ENCODE measurements around the gene KCNK6. TPM values are rescaled to one million over a fixed set of nuclear protein-coding genes. Genes with fewer than 3 reads are reported as not detected.

The KCNK6 gene
- total and polyA plus RNA-seq, 2 donors (not counting 1 experiment from before 2014, with no cell fraction given) = 3.4 to 3.7 TPM

DNA sequence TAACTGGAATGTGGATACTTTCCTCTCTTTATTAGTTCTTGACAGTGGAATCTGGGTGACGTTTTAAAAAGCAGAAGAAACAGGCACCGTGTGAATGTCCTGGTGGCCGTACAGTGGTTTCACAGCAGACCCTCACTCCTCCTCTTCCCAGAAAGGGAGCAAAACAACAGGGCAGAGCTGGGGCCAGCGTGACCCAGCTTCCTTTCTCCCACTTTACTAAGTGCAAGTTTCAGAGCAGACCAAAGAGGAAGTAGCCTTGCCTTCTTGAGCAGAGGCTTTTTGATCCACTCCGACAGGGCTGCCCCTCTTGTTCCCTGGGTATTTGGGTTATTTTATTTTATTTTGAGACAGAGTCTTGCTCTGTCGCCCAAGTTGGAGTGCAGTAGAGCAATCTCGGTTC, 35.2 kb upstream of the KCNK6 start:
- Mint-ChIP-seq H3K27ac (peak overlapping the region; percentile 92), H3K4me1 (peaks cover 29% of the 10 kb centered on the region), H3K9me3 (ENCODE audit: insufficient read depth) (no peaks in the 10 kb centered on the region), H3K4me3 (peak overlapping the region; percentile 49), H3K27me3 (no peaks in the 10 kb centered on the region)
- POLR2A ChIA-PET = interaction anchor here (0.9 to 1.0 kb wide), 2 partner anchors 29 to 58 kb away, joined by 3 read pairs; no protein-coding TSS in a partner anchor
- peaks cover 6 to 18% of the 10 kb centered on the region in 2 experiments for H3K36me3 ChIP-seq (replicated peaks in 1 of 2; ENCODE audit: control extremely low read depth in 1 of 2, control insufficient read depth in 1 of 2, extremely low read depth in 1 of 2, insufficient read depth in 2 of 2, low read length in 1 of 2)
- peak; percentile 41 for DNase-seq
- H3K4me3 ChIP-seq (ENCODE audit: control extremely low read depth in 1 of 5, extremely low read depth in 1 of 5, insufficient read depth in 1 of 5, low read depth in 2 of 5, low read length in 4 of 5) = no peak overlapping the region
- peaks cover 10% of the 10 kb centered on the region for H3K79me2 ChIP-seq (ENCODE audit: control insufficient read depth, insufficient read depth, low read length)
- no peak for TF ChIP-seq EZH2 (IDR thresholded peaks at IDR 0.05; ENCODE audit: borderline replicate concordance, insufficient read depth, low read depth, low read length, poor library complexity, severe bottlenecking)
- no peak for TF ChIP-seq CTCF (IDR thresholded peaks at IDR 0.05)
- peak; percentile 60 for ATAC-seq (ENCODE audit: low read depth)
- H3K9ac ChIP-seq (ENCODE audit: low read length) = peak overlapping the region; percentile 16
- H3K27ac ChIP-seq (ENCODE audit: low read length in 2 of 2) = peak overlapping the region in 1 of 2 donors; percentile 59
- H4K20me1 ChIP-seq (ENCODE audit: control insufficient read depth, insufficient read depth, low read length, poor library complexity, severe bottlenecking) = peaks cover 11% of the 10 kb centered on the region
- WGBS (ENCODE audit: insufficient coverage) = 7% methylated on average over 3 of the region's 7 CpGs
- H2AFZ ChIP-seq (ENCODE audit: insufficient read depth, low read depth, low read length, poor library complexity, severe bottlenecking) = no peak overlapping the region
- H3K4me1 ChIP-seq (ENCODE audit: control insufficient read depth in 2 of 2, insufficient read depth in 2 of 2, low read length in 2 of 2) = peaks cover 10 to 15% of the 10 kb centered on the region in 2 donors
- intact Hi-C loops (cut with micrococcal nuclease) = no loop called here
- H3K27me3 ChIP-seq (replicated peaks in 1 of 4; ENCODE audit: control extremely low read depth in 1 of 4, control insufficient read depth in 3 of 4, insufficient read depth in 4 of 4, low read length in 3 of 4) = no peaks in the 10 kb centered on the region
- CTCF ChIA-PET = interaction anchor here (1.1 kb wide), 1 partner anchor 10 kb away, joined by 3 read pairs; no protein-coding TSS in a partner anchor
- H3K4me2 ChIP-seq (replicated peaks; ENCODE audit: low read depth, low read length, poor library complexity, severe bottlenecking) = peak overlapping the region; percentile 62
- no peaks in the 10 kb centered on the region for H3K9me3 ChIP-seq (ENCODE audit: control extremely low read depth in 1 of 3, control insufficient read depth in 2 of 3, insufficient read depth in 1 of 3, low read length in 2 of 3)

- no peak overlapping the region for H3K27ac ChIP-seq (ENCODE audit: low read length in 2 of 2)
- ChIA-PET CTCF (interaction anchor here (1.5 kb wide), 1 partner anchor 42 kb away, joined by 3 read pairs; no protein-coding TSS in a partner anchor), POLR2A (no interaction called here)
- 100% methylated on average over 2 of the region's 5 CpGs for WGBS (ENCODE audit: insufficient coverage)
- no peak for TF ChIP-seq EZH2 (IDR thresholded peaks at IDR 0.05; ENCODE audit: borderline replicate concordance, insufficient read depth, low read depth, low read length, poor library complexity, severe bottlenecking)
- H3K4me1 Mint-ChIP-seq = peaks cover 28% of the 10 kb centered on the region
- H3K9me3 ChIP-seq (ENCODE audit: control extremely low read depth in 1 of 3, control insufficient read depth in 2 of 3, insufficient read depth in 1 of 3, low read length in 2 of 3) = no peaks in the 10 kb centered on the region
- peaks cover 11% of the 10 kb centered on the region for H4K20me1 ChIP-seq (ENCODE audit: control insufficient read depth, insufficient read depth, low read length, poor library complexity, severe bottlenecking)
- H3K4me2 ChIP-seq (replicated peaks; ENCODE audit: low read depth, low read length, poor library complexity, severe bottlenecking) = no peak overlapping the region
- intact Hi-C loops (cut with micrococcal nuclease) = no loop called here
- no peak overlapping the region for H3K4me3 ChIP-seq (ENCODE audit: control extremely low read depth in 1 of 5, extremely low read depth in 1 of 5, insufficient read depth in 1 of 5, low read depth in 2 of 5, low read length in 4 of 5)
- DNase-seq (no peak), ATAC-seq (ENCODE audit: low read depth) (no peak)
- no peak overlapping the region for H3K9ac ChIP-seq (ENCODE audit: low read length)
- no peaks in the 10 kb centered on the region for H3K27me3 Mint-ChIP-seq
- no peak overlapping the region for H3K4me3 Mint-ChIP-seq
- H3K27ac Mint-ChIP-seq = peak overlapping the region; percentile 67
- H3K36me3 ChIP-seq (replicated peaks in 1 of 2; ENCODE audit: control extremely low read depth in 1 of 2, control insufficient read depth in 1 of 2, extremely low read depth in 1 of 2, insufficient read depth in 2 of 2, low read length in 1 of 2) = peaks cover 2 to 23% of the 10 kb centered on the region in 2 experiments
- no peaks in the 10 kb centered on the region for H3K27me3 ChIP-seq (replicated peaks in 1 of 4; ENCODE audit: control extremely low read depth in 1 of 4, control insufficient read depth in 3 of 4, insufficient read depth in 4 of 4, low read length in 3 of 4)
- H3K9me3 Mint-ChIP-seq (ENCODE audit: insufficient read depth) = no peaks in the 10 kb centered on the region
- peaks cover 7% of the 10 kb centered on the region for H3K79me2 ChIP-seq (ENCODE audit: control insufficient read depth, insufficient read depth, low read length)
- H2AFZ ChIP-seq (ENCODE audit: insufficient read depth, low read depth, low read length, poor library complexity, severe bottlenecking) = no peak overlapping the region
- peaks cover 10 to 15% of the 10 kb centered on the region in 2 donors for H3K4me1 ChIP-seq (ENCODE audit: control insufficient read depth in 2 of 2, insufficient read depth in 2 of 2, low read length in 2 of 2)
These were observed 34.1 kb upstream of the KCNK6 start for GRCh38 chr19:38285567-38285966.
